Purkinje cell (primary cell): Measurements from ENCODE around the gene ART1. TPM values are rescaled to one million over a fixed set of nuclear protein-coding genes. Genes with fewer than 3 reads are reported as not detected.

Source experiments
- polyA plus RNA-seq: library from polyadenylated mRNA; unstranded; fragments of >200 nt; fragmentation: Nextera tagmentation; gene quantifications from 2 replicates; pipeline ENCODE4 v1.2.1, GENCODE V29; 2014

The ART1 gene
- not detected in 2 replicates for polyA plus RNA-seq

DNA sequence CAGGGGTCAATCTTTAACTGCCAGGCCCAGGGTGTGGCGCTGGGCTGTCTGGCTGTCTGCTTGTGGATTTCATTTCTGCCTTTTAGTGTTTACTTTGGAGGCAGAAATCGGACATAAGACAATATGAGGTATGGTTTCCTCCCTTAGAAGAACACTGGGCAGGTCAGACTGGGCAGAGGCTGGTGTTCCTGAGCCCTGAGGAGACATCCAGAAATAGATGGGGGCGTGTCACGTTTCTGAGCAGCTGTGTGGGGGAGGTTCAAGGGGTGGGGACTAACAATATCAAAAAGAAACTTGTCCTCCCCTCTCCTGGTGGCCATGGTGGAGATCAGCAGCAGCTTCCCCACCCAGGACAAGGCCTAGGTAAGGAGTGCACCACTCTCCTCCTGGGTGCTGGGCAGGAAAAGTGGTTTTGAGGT is at the start of gene ART1:
TSS of gene ART1 (plus strand) at position 312 of the 419 bp plus-strand sequence. CDS start 14,086 bp downstream, outside the sequence.

DNA sequence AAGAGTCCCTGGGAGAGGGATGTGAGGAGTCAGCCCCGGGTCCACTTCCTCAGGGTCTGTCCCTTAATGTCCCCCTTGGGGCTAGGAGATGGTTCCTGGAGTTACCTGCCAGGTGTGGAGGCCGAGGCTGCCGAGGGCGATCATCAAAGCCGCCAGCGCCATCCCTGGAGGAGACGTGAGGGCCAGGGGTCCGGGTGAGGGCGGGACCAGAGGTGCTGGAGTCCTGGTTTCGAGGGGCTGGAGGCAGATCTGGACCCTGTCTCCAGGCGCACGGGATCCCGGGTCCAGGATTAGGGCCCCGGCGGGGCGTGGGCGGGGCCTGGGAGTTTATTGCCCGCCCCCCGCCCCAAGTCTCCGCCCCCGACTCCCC is 3.2 kb upstream of the ART1 start, which contains the start of gene ART5:
TSS of gene ART5 (minus strand) at position 292 of the 370 bp plus-strand sequence. CDS start at position 162, 130 bp downstream.

GRCh38 chr11:3671334-3672254 is 26.7 kb downstream of the ART1 start, which contains the start of gene CHRNA10:
Gene CHRNA10 (minus strand): TSS chr11:3671384. CDS start chr11:3671312, 72 bp downstream.

Other genes starting within 250 kb of the ART1 start
- gene ART5, start 3.1 kb upstream of the ART1 start, polyA plus RNA-seq = not detected in 2 replicates
- gene CHRNA10, start 26.3 kb downstream of the ART1 start, polyA plus RNA-seq = not detected in 2 replicates
- gene NUP98, start 152.4 kb downstream of the ART1 start, polyA plus RNA-seq = 4.9 and 8.1 TPM in 2 replicates
- gene PGAP2, start 163.4 kb downstream of the ART1 start, polyA plus RNA-seq = 8.7 and 10.8 TPM in 2 replicates
- 2.5 TPM in 1 of 2 replicates, not detected in the other for gene RHOG, start 195.8 kb downstream of the ART1 start, polyA plus RNA-seq
- 20.5 and 27.0 TPM in 2 replicates for gene STIM1, start 210.5 kb downstream of the ART1 start, polyA plus RNA-seq